CD14-positive monocyte (primary cell): Measurements from ENCODE around the gene CXCR1. TPM values are rescaled to one million over a fixed set of nuclear protein-coding genes. Genes with fewer than 3 reads are reported as not detected.

ENCODE experiments used
- DNase-seq, 3 donors: peaks; one replicate each; pipeline ENCODE4 v3.0.0-alpha.2; 2011 to 2022
- H2AFZ ChIP-seq: 2 replicates; pipeline ENCODE4 v1.6.0; 2012; ENCODE audit warnings: mild to moderate bottlenecking, low read depth, low read length, inconsistent platforms; ENCODE audit not compliant: insufficient read depth, poor library complexity, severe bottlenecking
- H3K27ac ChIP-seq, 2 donors: 1 replicate in 1 of 2; 2 replicates in 1 of 2; pipeline ENCODE4 v1.5.1; 2012 to 2013; ENCODE audit warnings: low read length in 2 of 2, control low read depth in 1 of 2, inconsistent platforms in 1 of 2, low read depth in 1 of 2, mild to moderate bottlenecking in 1 of 2
- H3K27me3 ChIP-seq, 2 donors: one replicate each; pipeline versions ENCODE4 v1.6.0 to v1.6.1; 2011 to 2013; ENCODE audit warnings: low read length in 2 of 2; ENCODE audit not compliant: control insufficient read depth in 2 of 2, insufficient read depth in 2 of 2
- H3K36me3 ChIP-seq, 2 donors: replicated peaks in 1 of 2; 1 replicate in 1 of 2; 2 replicates in 1 of 2; pipeline versions ENCODE4 v1.5.1 to v1.6.1; 2012 to 2013; ENCODE audit warnings: low read length in 2 of 2, control low read depth in 1 of 2, inconsistent platforms in 1 of 2, mild to moderate bottlenecking in 1 of 2; ENCODE audit not compliant: insufficient read depth in 2 of 2, control insufficient read depth in 1 of 2
- H3K4me1 ChIP-seq, 2 donors: 1 replicate in 1 of 2; 2 replicates in 1 of 2; pipeline versions ENCODE4 v1.5.1 to v1.6.1; 2012 to 2013; ENCODE audit warnings: low read length in 2 of 2, control low read depth in 1 of 2, inconsistent platforms in 1 of 2, mild to moderate bottlenecking in 1 of 2, moderate library complexity in 1 of 2; ENCODE audit not compliant: insufficient read depth in 2 of 2, control insufficient read depth in 1 of 2
- H3K4me2 ChIP-seq: replicated peaks from 2 replicates; pipeline ENCODE3; 2012; ENCODE audit warnings: low read length, moderate library complexity, mild to moderate bottlenecking; ENCODE audit not compliant: poor library complexity, severe bottlenecking; ENCODE audit errors: extremely low read depth
- H3K4me3 ChIP-seq, 3 experiments: fragments of 200-600 bp in 1 of 3; sonication (generic) in 1 of 3; replicated peaks in 1 of 3; 1 replicate in 2 of 3; 2 replicates in 1 of 3; pipeline ENCODE4 v1.5.1; 2011 to 2013; ENCODE audit warnings: low read length in 3 of 3, mild to moderate bottlenecking in 3 of 3, control low read depth in 2 of 3, low read depth in 2 of 3, inconsistent platforms in 1 of 3, moderate library complexity in 1 of 3
- H3K79me2 ChIP-seq: 2 replicates; pipeline ENCODE4 v1.6.0; 2012; ENCODE audit warnings: mild to moderate bottlenecking, control low read depth, inconsistent platforms, low read length, moderate library complexity; ENCODE audit not compliant: insufficient read depth
- H3K9ac ChIP-seq: 2 replicates; pipeline ENCODE4 v1.6.0; 2017; ENCODE audit warnings: low read length, mild to moderate bottlenecking; ENCODE audit not compliant: insufficient read depth, poor library complexity, severe bottlenecking
- H3K9me3 ChIP-seq, 2 donors: replicated peaks in 1 of 2; 1 replicate in 1 of 2; 2 replicates in 1 of 2; pipeline versions ENCODE4 v1.5.1 to v1.6.1; 2012 to 2013; ENCODE audit warnings: low read length in 2 of 2, control low read depth in 1 of 2; ENCODE audit not compliant: control insufficient read depth in 1 of 2, insufficient read depth in 1 of 2
- H4K20me1 ChIP-seq: 2 replicates; pipeline ENCODE4 v1.6.0; 2012; ENCODE audit warnings: mild to moderate bottlenecking, low read length, control low read depth, moderate library complexity; ENCODE audit not compliant: insufficient read depth
- H3K27ac Mint-ChIP-seq, 7 donors: one replicate each; pipeline ENCODE4 v1.8.0; 2020; ENCODE audit warnings: mild to moderate bottlenecking in 7 of 7, mixed read lengths in 7 of 7, moderate library complexity in 6 of 7, inconsistent platforms in 2 of 7
- H3K27me3 Mint-ChIP-seq, 3 donors: one replicate each; pipeline ENCODE4 v1.8.0; 2021 to 2022; ENCODE audit warnings: low read depth in 3 of 3, mild to moderate bottlenecking in 3 of 3, mixed read lengths in 3 of 3, moderate library complexity in 3 of 3, inconsistent platforms in 1 of 3
- H3K36me3 Mint-ChIP-seq, 2 donors: one replicate each; pipeline ENCODE4 v1.8.0; 2020; ENCODE audit warnings: mixed read lengths in 2 of 2, inconsistent platforms in 1 of 2, mild to moderate bottlenecking in 1 of 2
- H3K4me1 Mint-ChIP-seq: one replicate; pipeline ENCODE4 v1.8.0; 2020; ENCODE audit warnings: mild to moderate bottlenecking, mixed read lengths
- H3K4me3 Mint-ChIP-seq, 2 donors: one replicate each; pipeline ENCODE4 v1.8.0; 2020; ENCODE audit warnings: mild to moderate bottlenecking in 2 of 2, mixed read lengths in 2 of 2, moderate library complexity in 1 of 2
- H3K9me3 Mint-ChIP-seq, 7 donors: one replicate each; pipeline ENCODE4 v1.8.0; 2020 to 2022; ENCODE audit warnings: mixed read lengths in 7 of 7, mild to moderate bottlenecking in 6 of 7, moderate library complexity in 6 of 7, inconsistent platforms in 2 of 7
- CTCF ChIP-seq: fragments of 200-600 bp; IDR thresholded peaks from one replicate; pipeline ENCODE4 v1.8.0; 2022; ENCODE audit warnings: antibody characterized with exemption, mild to moderate bottlenecking
- WGBS: methylation state at CpG from one replicate; pipeline ENCODE4 v1.1.5; 2013; ENCODE audit warnings: missing lambda C conversion rate; ENCODE audit not compliant: insufficient coverage; 5-methylcytosine and 5-hydroxymethylcytosine counted together
- intact Hi-C, 2 donors: fragments of 100-400 bp; cut with micrococcal nuclease; formaldehyde crosslinking; loops; one replicate each; pipeline versions ENCODE4 v1.15.0 to v1.15.1; 2023
- polyA plus RNA-seq, 3 donors: library from polyadenylated mRNA; depleted of rRNA in 1 of 3; unstranded in 2 of 3; stranded (reverse) in 1 of 3; fragments of 300-500 nt in 2 of 3; fragments of >200 nt in 1 of 3; fragmentation: Illumina TruSeq in 2 of 3; gene quantifications; 1 replicate in 2 of 3; 2 replicates in 1 of 3; pipeline ENCODE4 v1.2.3, GENCODE V29; 2012 to 2021

Gene CXCR1
- polyA plus RNA-seq, 3 donors = 0.44 to 2.4 (median 0.59) TPM

- H3K27me3 Mint-ChIP-seq = peaks cover 0 to 5% (median 0%) of the 10 kb centered on the region in 3 donors
- intact Hi-C loops = no loop called here
- H3K36me3 ChIP-seq = peaks cover 13 to 41% of the 10 kb centered on the region in 2 donors
- H3K9me3 Mint-ChIP-seq = peaks cover 0 to 3% (median 0%) of the 10 kb centered on the region in 7 donors
- peak overlapping the region in 1 of 2 donors; percentile 43 for H3K27ac ChIP-seq
- no peak overlapping the region for H3K4me3 Mint-ChIP-seq
- no peak overlapping the region for H3K4me3 ChIP-seq
- H3K79me2 ChIP-seq = peaks cover 57% of the 10 kb centered on the region
- no peaks in the 10 kb centered on the region for H3K9me3 ChIP-seq
- no peaks in the 10 kb centered on the region for H4K20me1 ChIP-seq
- H3K36me3 Mint-ChIP-seq = peaks cover 42 to 53% of the 10 kb centered on the region in 2 donors
- no peak for DNase-seq
- peaks cover 62% of the 10 kb centered on the region for H3K4me1 Mint-ChIP-seq
- H3K4me1 ChIP-seq = peaks cover 52 to 55% of the 10 kb centered on the region in 2 donors
- no peak overlapping the region for H3K9ac ChIP-seq
- no peaks in the 10 kb centered on the region for H3K27me3 ChIP-seq
- peak overlapping the region in 3 of 7 donors; percentile 8 to 64 (median 16) for H3K27ac Mint-ChIP-seq
- TF ChIP-seq CTCF = no peak
- no peak overlapping the region for H3K4me2 ChIP-seq
- H2AFZ ChIP-seq = no peak overlapping the region
These were observed 35.9 kb downstream of the CXCR1 start for GRCh38 chr2:218130822-218131221.

DNA sequence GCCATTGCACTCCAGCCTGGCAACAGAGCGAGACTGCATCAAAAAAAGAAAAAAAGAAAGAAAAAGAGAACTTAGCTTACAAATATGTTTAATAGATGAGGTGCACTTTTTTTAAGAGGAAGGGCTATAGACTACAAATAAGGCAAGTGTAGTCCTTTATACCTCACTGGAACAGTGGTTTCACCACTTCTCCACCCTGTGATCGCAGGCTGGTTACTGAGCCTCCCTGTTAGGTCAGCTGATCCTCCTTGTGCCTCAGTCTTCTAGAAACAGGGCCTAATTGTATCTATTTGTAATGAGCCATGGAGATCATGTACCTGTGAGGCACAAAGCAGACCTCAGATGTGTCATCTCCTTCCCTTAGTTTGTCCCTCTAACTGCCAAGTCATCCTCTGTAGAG, 36.4 kb downstream of the CXCR1 start:
- Histone ChIP-seq H3K36me3 (peaks cover 9 to 37% of the 10 kb centered on the region in 2 donors), H3K79me2 (peaks cover 59% of the 10 kb centered on the region), H3K27me3 (no peaks in the 10 kb centered on the region), H3K27ac (peak overlapping the region in 1 of 2 donors; percentile 43), H4K20me1 (no peaks in the 10 kb centered on the region), H3K4me1 (peaks cover 57 to 60% of the 10 kb centered on the region in 2 donors), H3K9ac (no peak overlapping the region), H3K4me2 (no peak overlapping the region), H3K4me3 (no peak overlapping the region), H3K9me3 (no peaks in the 10 kb centered on the region), H2AFZ (no peak overlapping the region)
- WGBS = no CpG with 5 or more reads among the region's 2 CpGs
- intact Hi-C loops = no loop called here
- no peak for DNase-seq
- no peak for TF ChIP-seq CTCF
- Mint-ChIP-seq H3K36me3 (peaks cover 37 to 49% of the 10 kb centered on the region in 2 donors), H3K27me3 (peaks cover 0 to 5% (median 0%) of the 10 kb centered on the region in 3 donors), H3K9me3 (peaks cover 0 to 2% (median 0%) of the 10 kb centered on the region in 7 donors), H3K4me1 (peaks cover 66% of the 10 kb centered on the region), H3K27ac (peak overlapping the region in 4 of 7 donors; percentile 8 to 18 (median 14)), H3K4me3 (no peak overlapping the region)
